Peyer's patch (tissue), 4 donors: ENCODE data around the gene DPM1. TPM values are rescaled to one million over a fixed set of nuclear protein-coding genes. Genes with fewer than 3 reads are reported as not detected.

ENCODE experiments used
- DNase-seq, 3 donors: peaks; one replicate each; pipeline ENCODE4 v3.0.0-alpha.2; 2017 to 2019
- H3K27ac ChIP-seq, 4 donors: fragments of 200-600 bp; sonication (generic); one replicate each; pipeline ENCODE4 v1.5.1; 2016 to 2019
- H3K27me3 ChIP-seq, 2 donors: fragments of 200-600 bp; sonication (generic); one replicate each; pipeline ENCODE4 v1.5.1; 2019
- H3K36me3 ChIP-seq, 3 donors: fragments of 200-600 bp; sonication (generic); one replicate each; pipeline ENCODE4 v1.5.1; 2016 to 2019
- H3K4me1 ChIP-seq, 4 donors: fragments of 200-600 bp; sonication (generic); one replicate each; pipeline ENCODE4 v1.5.1; 2016 to 2019
- H3K4me3 ChIP-seq, 4 donors: fragments of 200-600 bp; sonication (generic); 1 replicate in 3 of 4; 2 replicates in 1 of 4; pipeline ENCODE4 v1.5.1; 2016 to 2019; ENCODE audit warnings: mild to moderate bottlenecking in 1 of 4
- H3K9me3 ChIP-seq, 4 donors: fragments of 200-600 bp; sonication (generic); one replicate each; pipeline ENCODE4 v1.5.1; 2016 to 2019; ENCODE audit warnings: mild to moderate bottlenecking in 1 of 4
- POLR2A ChIP-seq, 2 donors: fragments of 450-650 bp; IDR thresholded peaks; one replicate each; pipeline ENCODE4 v1.5.1; 2017; ENCODE audit warnings: antibody characterized with exemption in 2 of 2, mild to moderate bottlenecking in 2 of 2, moderate library complexity in 2 of 2
- total RNA-seq, 4 donors: library from RNA; depleted of rRNA; stranded (reverse); fragments of >200 nt; gene quantifications; one replicate each; pipeline ENCODE4 v1.1.0, GENCODE V29; 2016
- TF ChIP-seq, protein P1 (sequence below), 6 experiments: fragments of 450-650 bp in 4 of 6; fragments of 200-600 bp in 2 of 6; sonication (generic) in 1 of 6; IDR thresholded peaks; one replicate each; pipeline ENCODE4 v1.5.1; 2017 to 2019; ENCODE audit warnings: antibody characterized with exemption in 6 of 6, mild to moderate bottlenecking in 3 of 6, moderate library complexity in 1 of 6

The DPM1 gene
- 10 to 100 TPM; 19.5 to 82.5 (median 24.8) TPM for total RNA-seq

GRCh38 chr20:50957798-50958614, at the start of gene DPM1:
Gene DPM1, minus strand, starts transcription at chr20:50958532. Its CDS starts 9 bp downstream, at chr20:50958523.
- Histone ChIP-seq H3K4me3 (peak within 1 kb of the TSS; percentile 80 to 98 (median 94)), H3K9me3 (no peaks in the 10 kb centered on the region), H3K4me1 (peaks cover 0 to 36% (median 15%) of the 10 kb centered on the region in 4 donors), H3K36me3 (peaks cover 0 to 19% (median 0%) of the 10 kb centered on the region in 3 donors), H3K27ac (peak within 1 kb of the TSS; percentile 77 to 92 (median 84)), H3K27me3 (no peaks in the 10 kb centered on the region)
- DNase-seq: peak; percentile 84 to 94 (median 89)
- peak; percentile 70 to 87 for TF ChIP-seq POLR2A (IDR thresholded peaks at IDR 0.05)
- TF ChIP-seq, protein P1, sequence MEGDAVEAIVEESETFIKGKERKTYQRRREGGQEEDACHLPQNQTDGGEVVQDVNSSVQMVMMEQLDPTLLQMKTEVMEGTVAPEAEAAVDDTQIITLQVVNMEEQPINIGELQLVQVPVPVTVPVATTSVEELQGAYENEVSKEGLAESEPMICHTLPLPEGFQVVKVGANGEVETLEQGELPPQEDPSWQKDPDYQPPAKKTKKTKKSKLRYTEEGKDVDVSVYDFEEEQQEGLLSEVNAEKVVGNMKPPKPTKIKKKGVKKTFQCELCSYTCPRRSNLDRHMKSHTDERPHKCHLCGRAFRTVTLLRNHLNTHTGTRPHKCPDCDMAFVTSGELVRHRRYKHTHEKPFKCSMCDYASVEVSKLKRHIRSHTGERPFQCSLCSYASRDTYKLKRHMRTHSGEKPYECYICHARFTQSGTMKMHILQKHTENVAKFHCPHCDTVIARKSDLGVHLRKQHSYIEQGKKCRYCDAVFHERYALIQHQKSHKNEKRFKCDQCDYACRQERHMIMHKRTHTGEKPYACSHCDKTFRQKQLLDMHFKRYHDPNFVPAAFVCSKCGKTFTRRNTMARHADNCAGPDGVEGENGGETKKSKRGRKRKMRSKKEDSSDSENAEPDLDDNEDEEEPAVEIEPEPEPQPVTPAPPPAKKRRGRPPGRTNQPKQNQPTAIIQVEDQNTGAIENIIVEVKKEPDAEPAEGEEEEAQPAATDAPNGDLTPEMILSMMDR (IDR thresholded peaks at IDR 0.05): no peak

GRCh38 chr20:51005214-51005613, 46.9 kb upstream of the DPM1 start:
- Histone ChIP-seq H3K4me3 (no peak overlapping the region), H3K36me3 (peaks cover 0 to 2% (median 0%) of the 10 kb centered on the region in 3 donors), H3K9me3 (no peaks in the 10 kb centered on the region), H3K4me1 (peaks cover 0 to 10% (median 0%) of the 10 kb centered on the region in 4 donors), H3K27me3 (no peaks in the 10 kb centered on the region), H3K27ac (no peak overlapping the region)
- no peak for TF ChIP-seq POLR2A (IDR thresholded peaks at IDR 0.05)
- TF ChIP-seq, protein P1 (IDR thresholded peaks at IDR 0.05): no peak
- no peak for DNase-seq

GRCh38 chr20:51004781-51005180, 46.4 kb upstream of the DPM1 start:
- Histone ChIP-seq H3K9me3 (no peaks in the 10 kb centered on the region), H3K27me3 (no peaks in the 10 kb centered on the region), H3K27ac (no peak overlapping the region), H3K36me3 (peaks cover 0 to 1% (median 0%) of the 10 kb centered on the region in 3 donors), H3K4me3 (no peak overlapping the region), H3K4me1 (peaks cover 0 to 10% (median 0%) of the 10 kb centered on the region in 4 donors)
- no peak for TF ChIP-seq POLR2A (IDR thresholded peaks at IDR 0.05)
- TF ChIP-seq, protein P1 (IDR thresholded peaks at IDR 0.05): no peak
- DNase-seq: no peak

DNA sequence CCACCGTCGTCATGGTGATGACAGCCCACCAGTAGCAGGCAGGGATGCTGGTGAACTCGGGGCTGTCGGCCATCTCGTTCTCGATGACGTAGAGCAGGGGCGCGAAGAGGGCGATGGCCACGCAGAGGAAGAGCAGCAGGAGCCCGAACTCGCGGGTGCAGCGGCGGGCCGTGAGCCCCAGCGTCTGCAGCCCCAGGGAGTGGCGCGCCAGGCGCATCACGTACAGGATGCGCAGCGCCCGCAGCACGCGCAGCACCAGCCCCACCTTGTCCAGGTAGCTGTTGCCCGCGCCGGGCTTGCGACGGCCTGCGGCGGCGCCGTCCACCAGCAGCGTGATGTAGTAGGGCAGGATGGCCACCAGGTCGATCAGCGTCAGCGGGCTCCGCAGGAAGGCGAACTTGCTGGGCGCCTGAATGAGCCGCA, 46.0 kb upstream of the DPM1 start:
- Histone ChIP-seq H3K36me3 (no peaks in the 10 kb centered on the region), H3K4me1 (peaks cover 0 to 9% (median 0%) of the 10 kb centered on the region in 4 donors), H3K27me3 (no peaks in the 10 kb centered on the region), H3K27ac (no peak overlapping the region), H3K4me3 (no peak overlapping the region), H3K9me3 (no peaks in the 10 kb centered on the region)
- no peak for DNase-seq
- TF ChIP-seq, protein P1 (IDR thresholded peaks at IDR 0.05): no peak
- TF ChIP-seq POLR2A (IDR thresholded peaks at IDR 0.05): no peak

GRCh38 chr20:51003753-51004152, 45.4 kb upstream of the DPM1 start:
- H3K27me3 ChIP-seq: no peaks in the 10 kb centered on the region
- H3K4me3 ChIP-seq: no peak overlapping the region
- no peak for DNase-seq
- H3K36me3 ChIP-seq: no peaks in the 10 kb centered on the region
- peaks cover 0 to 7% (median 0%) of the 10 kb centered on the region in 4 donors for H3K4me1 ChIP-seq
- no peaks in the 10 kb centered on the region for H3K9me3 ChIP-seq
- TF ChIP-seq, protein P1 (IDR thresholded peaks at IDR 0.05): no peak
- no peak overlapping the region for H3K27ac ChIP-seq
